Right atrium auricular region (tissue), 2 donors: ENCODE measurements around the gene CDH15. TPM values are rescaled to one million over a fixed set of nuclear protein-coding genes. Genes with fewer than 3 reads are reported as not detected.

Experiments used
- DNase-seq: peaks from one replicate; pipeline ENCODE4 v3.0.0-alpha.2; 2019; ENCODE audit warnings: low spot score
- H3K27ac ChIP-seq, 2 donors: fragments of 200-600 bp; sonication (generic); 1 replicate in 1 of 2; 2 replicates in 1 of 2; pipeline ENCODE4 v1.5.1; 2016 to 2019
- H3K27me3 ChIP-seq, 2 donors: fragments of 200-600 bp; sonication (generic); one replicate each; pipeline versions ENCODE4 v1.5.1 to v1.6.0; 2017 to 2019
- H3K36me3 ChIP-seq: fragments of 200-600 bp; sonication (generic); one replicate; pipeline ENCODE4 v1.5.1; 2016
- H3K4me1 ChIP-seq, 2 donors: fragments of 200-600 bp; sonication (generic); one replicate each; pipeline versions ENCODE4 v1.5.1 to v1.6.0; 2017 to 2019
- H3K4me3 ChIP-seq, 2 donors: fragments of 200-600 bp; sonication (generic); 1 replicate in 1 of 2; 2 replicates in 1 of 2; pipeline ENCODE4 v1.5.1; 2017 to 2019; ENCODE audit warnings: mild to moderate bottlenecking in 1 of 2, moderate library complexity in 1 of 2
- H3K9me3 ChIP-seq, 2 donors: fragments of 200-600 bp; sonication (generic); one replicate each; pipeline ENCODE4 v1.5.1; 2019
- total RNA-seq, 2 donors: library from RNA; depleted of rRNA; stranded (reverse); fragments of >200 nt; gene quantifications; one replicate each; pipeline ENCODE4 v1.1.0, GENCODE V29; 2016
- TF ChIP-seq, protein P1 (sequence below), 2 donors: fragments of 200-600 bp; sonication (generic); IDR thresholded peaks; one replicate each; pipeline ENCODE4 v1.5.1; 2019; ENCODE audit warnings: antibody characterized with exemption in 2 of 2

Gene CDH15
- total RNA-seq, 2 donors from 2014 or later, result not detected

DNA sequence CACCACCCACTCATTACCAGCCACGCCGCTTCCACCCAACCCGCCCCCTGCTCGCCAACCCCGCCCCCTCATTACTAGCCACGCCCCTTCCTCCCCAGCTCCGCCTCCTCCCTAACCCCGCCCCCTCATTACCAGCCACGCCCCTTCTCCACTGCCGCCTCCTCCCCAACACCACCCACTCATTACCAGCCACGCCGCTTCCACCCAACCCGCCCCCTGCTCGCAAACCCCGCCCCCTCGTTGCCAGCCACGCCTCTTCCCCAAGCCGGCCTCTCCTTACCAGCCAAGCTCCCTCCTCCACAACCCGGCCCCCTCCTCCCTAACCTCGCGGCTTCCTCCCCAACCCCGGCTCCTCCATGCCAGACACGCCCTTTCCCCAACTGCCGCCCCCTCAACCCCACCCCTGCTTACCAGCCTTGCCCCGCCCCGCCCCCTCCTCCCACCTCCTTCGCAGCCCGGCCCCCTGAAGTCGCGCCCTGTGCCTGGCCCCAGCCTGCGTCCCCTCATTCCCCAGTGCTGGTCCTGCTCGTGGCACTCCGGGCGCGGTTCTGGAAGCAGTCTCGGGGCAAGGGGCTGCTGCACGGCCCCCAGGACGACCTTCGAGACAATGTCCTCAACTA is 21.5 kb downstream of the CDH15 start:
- Histone ChIP-seq H3K27ac (no peak overlapping the region), H3K36me3 (no peaks in the 10 kb centered on the region), H3K4me3 (peak overlapping the region in 1 of 2 donors; percentile 8), H3K27me3 (no peaks in the 10 kb centered on the region), H3K4me1 (peaks cover 0 to 19% of the 10 kb centered on the region in 2 donors), H3K9me3 (no peaks in the 10 kb centered on the region)
- TF ChIP-seq, protein P1, sequence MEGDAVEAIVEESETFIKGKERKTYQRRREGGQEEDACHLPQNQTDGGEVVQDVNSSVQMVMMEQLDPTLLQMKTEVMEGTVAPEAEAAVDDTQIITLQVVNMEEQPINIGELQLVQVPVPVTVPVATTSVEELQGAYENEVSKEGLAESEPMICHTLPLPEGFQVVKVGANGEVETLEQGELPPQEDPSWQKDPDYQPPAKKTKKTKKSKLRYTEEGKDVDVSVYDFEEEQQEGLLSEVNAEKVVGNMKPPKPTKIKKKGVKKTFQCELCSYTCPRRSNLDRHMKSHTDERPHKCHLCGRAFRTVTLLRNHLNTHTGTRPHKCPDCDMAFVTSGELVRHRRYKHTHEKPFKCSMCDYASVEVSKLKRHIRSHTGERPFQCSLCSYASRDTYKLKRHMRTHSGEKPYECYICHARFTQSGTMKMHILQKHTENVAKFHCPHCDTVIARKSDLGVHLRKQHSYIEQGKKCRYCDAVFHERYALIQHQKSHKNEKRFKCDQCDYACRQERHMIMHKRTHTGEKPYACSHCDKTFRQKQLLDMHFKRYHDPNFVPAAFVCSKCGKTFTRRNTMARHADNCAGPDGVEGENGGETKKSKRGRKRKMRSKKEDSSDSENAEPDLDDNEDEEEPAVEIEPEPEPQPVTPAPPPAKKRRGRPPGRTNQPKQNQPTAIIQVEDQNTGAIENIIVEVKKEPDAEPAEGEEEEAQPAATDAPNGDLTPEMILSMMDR (IDR thresholded peaks at IDR 0.05), result no peak
- no peak for DNase-seq

DNA sequence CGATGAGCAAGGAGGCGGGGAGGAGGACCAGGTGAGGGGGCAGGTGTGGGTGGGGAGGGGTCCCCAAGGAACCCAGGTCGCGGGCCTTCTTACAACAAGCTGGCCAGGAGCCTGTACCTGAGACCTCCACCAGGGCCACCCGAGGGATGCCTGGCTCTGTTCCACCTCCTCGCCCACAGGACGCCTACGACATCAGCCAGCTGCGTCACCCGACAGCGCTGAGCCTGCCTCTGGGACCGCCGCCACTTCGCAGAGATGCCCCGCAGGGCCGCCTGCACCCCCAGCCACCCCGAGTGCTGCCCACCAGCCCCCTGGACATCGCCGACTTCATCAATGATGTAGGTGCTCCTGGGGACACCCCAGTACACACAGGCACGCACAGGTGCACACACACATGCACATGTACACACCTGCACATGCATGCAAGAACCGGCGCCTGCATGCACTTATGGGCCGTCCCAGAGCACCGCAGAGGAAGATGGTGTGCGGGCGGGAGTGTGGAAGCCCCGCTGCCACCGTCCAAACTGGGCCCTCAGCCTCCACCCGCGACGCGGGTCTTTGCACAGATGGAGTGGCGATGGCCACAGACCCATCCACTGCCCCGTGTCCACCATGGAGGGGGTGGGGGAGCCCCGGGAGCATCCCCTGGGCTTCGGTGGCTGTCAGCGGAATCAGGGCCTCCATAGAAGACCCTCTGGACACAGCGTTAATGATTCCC is 22.2 kb downstream of the CDH15 start:
- DNase-seq, result no peak
- no peaks in the 10 kb centered on the region for H3K9me3 ChIP-seq
- TF ChIP-seq, protein P1 (IDR thresholded peaks at IDR 0.05), result no peak
- H3K27me3 ChIP-seq, result peaks cover 0 to under 1% of the 10 kb centered on the region in 2 donors
- H3K4me3 ChIP-seq, result peak overlapping the region in 1 of 2 donors; percentile 8
- peaks cover 0 to 19% of the 10 kb centered on the region in 2 donors for H3K4me1 ChIP-seq
- H3K36me3 ChIP-seq, result no peaks in the 10 kb centered on the region
- no peak overlapping the region for H3K27ac ChIP-seq

DNA sequence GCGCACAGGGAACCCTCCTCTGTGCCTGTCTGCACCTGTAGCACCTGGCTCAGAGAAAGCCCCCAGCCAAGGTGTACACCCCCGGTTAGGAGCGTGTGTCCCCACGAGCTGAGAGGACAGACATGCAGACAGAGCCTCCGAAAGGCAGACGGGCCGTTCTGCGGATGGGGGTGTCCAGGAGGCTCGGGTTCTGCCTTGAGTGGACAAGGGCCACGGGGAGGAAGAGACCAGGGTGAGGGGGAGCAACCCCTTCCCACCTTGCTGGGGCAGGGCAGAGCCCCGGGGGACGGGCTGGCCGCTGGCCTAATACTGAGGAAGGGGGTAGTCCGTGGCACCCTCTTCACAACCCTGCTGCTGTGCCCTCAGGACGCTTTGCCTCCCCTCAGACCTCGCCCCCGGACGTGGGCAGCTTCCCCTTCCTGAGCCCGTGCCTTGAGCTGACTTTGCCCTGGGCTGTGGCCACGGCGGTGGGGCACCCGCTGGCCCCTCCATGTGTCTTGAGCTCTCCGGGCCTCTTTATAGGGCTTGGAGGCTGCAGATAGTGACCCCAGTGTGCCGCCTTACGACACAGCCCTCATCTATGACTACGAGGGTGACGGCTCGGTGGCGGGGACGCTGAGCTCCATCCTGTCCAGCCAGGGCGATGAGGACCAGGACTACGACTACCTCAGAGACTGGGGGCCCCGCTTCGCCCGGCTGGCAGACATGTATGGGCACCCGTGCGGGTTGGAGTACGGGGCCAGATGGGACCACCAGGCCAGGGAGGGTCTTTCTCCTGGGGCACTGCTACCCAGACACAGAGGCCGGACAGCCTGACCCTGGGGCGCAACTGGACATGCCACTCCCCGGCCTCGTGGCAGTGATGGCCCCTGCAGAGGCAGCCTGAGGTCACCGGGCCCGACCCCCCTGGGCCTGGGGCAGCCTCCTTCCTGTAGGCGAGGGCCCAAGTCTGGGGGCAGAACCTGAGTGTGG is 23.1 kb downstream of the CDH15 start:
- Histone ChIP-seq H3K27ac (no peak overlapping the region), H3K27me3 (peaks cover 0 to 8% of the 10 kb centered on the region in 2 donors), H3K9me3 (no peaks in the 10 kb centered on the region), H3K4me1 (peaks cover 0 to 19% of the 10 kb centered on the region in 2 donors), H3K36me3 (no peaks in the 10 kb centered on the region), H3K4me3 (no peak overlapping the region)
- DNase-seq, result no peak
- TF ChIP-seq, protein P1 (IDR thresholded peaks at IDR 0.05), result no peak

DNA sequence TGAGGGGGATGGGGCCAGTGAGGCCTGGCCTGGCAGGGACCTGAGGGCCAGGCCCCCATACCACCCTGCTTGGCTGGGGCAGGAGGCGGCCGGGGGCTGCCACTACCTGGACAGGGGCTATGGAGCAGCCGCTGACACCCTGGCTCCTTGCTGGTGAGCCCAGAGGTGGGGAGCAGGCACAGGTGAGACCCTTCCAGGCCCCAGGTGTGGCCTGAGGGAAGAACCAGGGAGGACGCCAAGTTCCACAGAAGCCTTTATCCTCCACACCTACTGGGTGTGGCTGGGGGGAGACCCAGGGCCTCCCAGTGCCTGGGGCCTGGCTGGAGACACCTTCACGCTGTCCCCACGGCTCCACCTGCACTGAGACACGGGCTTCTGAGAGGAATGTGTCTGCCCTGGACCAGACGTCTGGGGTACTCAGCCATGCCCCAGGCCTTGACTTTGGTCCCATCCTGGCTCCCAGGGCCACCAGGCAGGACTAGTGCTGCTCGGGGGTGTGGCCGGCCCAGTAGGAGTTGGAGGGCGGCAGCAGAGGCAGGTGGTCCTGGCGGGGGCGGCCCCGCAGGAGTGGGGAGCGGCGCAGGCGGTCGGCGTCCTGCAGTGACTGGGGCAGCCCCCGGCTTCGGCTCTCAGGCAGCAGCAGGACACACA is 24.1 kb downstream of the CDH15 start:
- H3K36me3 ChIP-seq, result no peaks in the 10 kb centered on the region
- H3K27ac ChIP-seq, result no peak overlapping the region
- H3K9me3 ChIP-seq, result no peaks in the 10 kb centered on the region
- TF ChIP-seq, protein P1 (IDR thresholded peaks at IDR 0.05), result no peak
- peaks cover 3 to 15% of the 10 kb centered on the region in 2 donors for H3K27me3 ChIP-seq
- H3K4me1 ChIP-seq, result peaks cover 0 to 26% of the 10 kb centered on the region in 2 donors
- no peak for DNase-seq
- no peak overlapping the region for H3K4me3 ChIP-seq

DNA sequence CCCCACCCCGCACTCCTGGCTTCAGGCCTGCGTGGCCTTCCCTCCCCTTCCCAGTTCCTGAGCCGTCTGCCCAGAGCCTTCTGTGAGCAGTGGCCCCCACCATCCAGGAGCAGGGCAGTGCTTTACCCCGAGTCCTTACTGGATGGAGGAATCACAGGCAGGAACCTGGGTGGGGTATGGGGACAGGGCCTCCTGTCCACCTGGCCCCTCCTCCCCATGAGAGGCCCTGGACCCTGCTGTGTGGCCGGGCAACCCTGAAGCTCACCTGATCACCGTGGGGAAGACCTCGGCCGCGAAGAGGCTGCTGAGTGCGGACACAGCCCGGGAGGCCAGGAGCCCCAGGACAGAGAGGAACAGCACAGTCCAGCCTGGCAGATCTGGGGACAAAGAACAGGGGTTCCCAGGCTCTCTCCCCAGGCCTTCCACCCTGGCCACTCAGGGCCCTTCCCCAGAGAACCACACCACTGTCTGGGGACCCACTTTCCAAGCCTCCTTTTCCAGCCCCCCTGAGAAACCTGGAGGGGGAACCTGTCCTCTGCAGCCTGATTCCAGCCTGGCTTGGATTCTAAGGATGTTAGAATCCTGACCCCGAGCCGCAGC is 25.6 kb downstream of the CDH15 start:
- TF ChIP-seq, protein P1 (IDR thresholded peaks at IDR 0.05), result no peak
- no peak overlapping the region for H3K27ac ChIP-seq
- H3K36me3 ChIP-seq, result no peaks in the 10 kb centered on the region
- no peaks in the 10 kb centered on the region for H3K9me3 ChIP-seq
- no peak overlapping the region for H3K4me3 ChIP-seq
- peaks cover 4 to 20% of the 10 kb centered on the region in 2 donors for H3K27me3 ChIP-seq
- H3K4me1 ChIP-seq, result peaks cover 0 to 28% of the 10 kb centered on the region in 2 donors
- no peak for DNase-seq
